Right atrium auricular region (tissue), 2 donors: ENCODE measurements around the gene SCGN. TPM values are rescaled to one million over a fixed set of nuclear protein-coding genes. Genes with fewer than 3 reads are reported as not detected.

Experiments used
- DNase-seq: peaks from one replicate; pipeline ENCODE4 v3.0.0-alpha.2; 2019; ENCODE audit warnings: low spot score
- H3K27ac ChIP-seq, 2 donors: fragments of 200-600 bp; sonication (generic); 1 replicate in 1 of 2; 2 replicates in 1 of 2; pipeline ENCODE4 v1.5.1; 2016 to 2019
- H3K27me3 ChIP-seq, 2 donors: fragments of 200-600 bp; sonication (generic); one replicate each; pipeline versions ENCODE4 v1.5.1 to v1.6.0; 2017 to 2019
- H3K36me3 ChIP-seq: fragments of 200-600 bp; sonication (generic); one replicate; pipeline ENCODE4 v1.5.1; 2016
- H3K4me1 ChIP-seq, 2 donors: fragments of 200-600 bp; sonication (generic); one replicate each; pipeline versions ENCODE4 v1.5.1 to v1.6.0; 2017 to 2019
- H3K4me3 ChIP-seq, 2 donors: fragments of 200-600 bp; sonication (generic); 1 replicate in 1 of 2; 2 replicates in 1 of 2; pipeline ENCODE4 v1.5.1; 2017 to 2019; ENCODE audit warnings: mild to moderate bottlenecking in 1 of 2, moderate library complexity in 1 of 2
- H3K9me3 ChIP-seq, 2 donors: fragments of 200-600 bp; sonication (generic); one replicate each; pipeline ENCODE4 v1.5.1; 2019
- total RNA-seq, 2 donors: library from RNA; depleted of rRNA; stranded (reverse); fragments of >200 nt; gene quantifications; one replicate each; pipeline ENCODE4 v1.1.0, GENCODE V29; 2016
- TF ChIP-seq, protein P1 (sequence below), 2 donors: fragments of 200-600 bp; sonication (generic); IDR thresholded peaks; one replicate each; pipeline ENCODE4 v1.5.1; 2019; ENCODE audit warnings: antibody characterized with exemption in 2 of 2

SCGN gene
- total RNA-seq, 2 donors from 2014 or later: 14.1 to 19.7 TPM

GRCh38 chr6:25645916-25646315 lies 6.1 kb upstream of the SCGN start:
- Histone ChIP-seq H3K36me3 (no peaks in the 10 kb centered on the region), H3K9me3 (peaks cover 0 to 4% of the 10 kb centered on the region in 2 donors), H3K4me1 (no peaks in the 10 kb centered on the region), H3K4me3 (no peak overlapping the region), H3K27ac (no peak overlapping the region), H3K27me3 (no peaks in the 10 kb centered on the region)
- DNase-seq: no peak
- TF ChIP-seq, protein P1, sequence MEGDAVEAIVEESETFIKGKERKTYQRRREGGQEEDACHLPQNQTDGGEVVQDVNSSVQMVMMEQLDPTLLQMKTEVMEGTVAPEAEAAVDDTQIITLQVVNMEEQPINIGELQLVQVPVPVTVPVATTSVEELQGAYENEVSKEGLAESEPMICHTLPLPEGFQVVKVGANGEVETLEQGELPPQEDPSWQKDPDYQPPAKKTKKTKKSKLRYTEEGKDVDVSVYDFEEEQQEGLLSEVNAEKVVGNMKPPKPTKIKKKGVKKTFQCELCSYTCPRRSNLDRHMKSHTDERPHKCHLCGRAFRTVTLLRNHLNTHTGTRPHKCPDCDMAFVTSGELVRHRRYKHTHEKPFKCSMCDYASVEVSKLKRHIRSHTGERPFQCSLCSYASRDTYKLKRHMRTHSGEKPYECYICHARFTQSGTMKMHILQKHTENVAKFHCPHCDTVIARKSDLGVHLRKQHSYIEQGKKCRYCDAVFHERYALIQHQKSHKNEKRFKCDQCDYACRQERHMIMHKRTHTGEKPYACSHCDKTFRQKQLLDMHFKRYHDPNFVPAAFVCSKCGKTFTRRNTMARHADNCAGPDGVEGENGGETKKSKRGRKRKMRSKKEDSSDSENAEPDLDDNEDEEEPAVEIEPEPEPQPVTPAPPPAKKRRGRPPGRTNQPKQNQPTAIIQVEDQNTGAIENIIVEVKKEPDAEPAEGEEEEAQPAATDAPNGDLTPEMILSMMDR (IDR thresholded peaks at IDR 0.05): no peak

GRCh38 chr6:25649611-25650010 lies 2.4 kb upstream of the SCGN start:
- Histone ChIP-seq H3K27me3 (no peaks in the 10 kb centered on the region), H3K27ac (no peak overlapping the region)
- DNase-seq: no peak

GRCh38 chr6:25655723-25656122 lies 3.7 kb downstream of the SCGN start:
- H3K4me3 ChIP-seq: no peak overlapping the region
- H3K36me3 ChIP-seq: no peaks in the 10 kb centered on the region
- no peaks in the 10 kb centered on the region for H3K4me1 ChIP-seq
- H3K27me3 ChIP-seq: no peaks in the 10 kb centered on the region
- H3K27ac ChIP-seq: no peak overlapping the region
- no peak for DNase-seq
- TF ChIP-seq, protein P1 (IDR thresholded peaks at IDR 0.05): no peak
- no peaks in the 10 kb centered on the region for H3K9me3 ChIP-seq

More at GRCh38 chr6:25649611-25650010, 2.4 kb upstream of the SCGN start:
- no peaks in the 10 kb centered on the region for H3K9me3 ChIP-seq
- H3K4me3 ChIP-seq: no peak overlapping the region
- TF ChIP-seq, protein P1 (IDR thresholded peaks at IDR 0.05): no peak
- no peaks in the 10 kb centered on the region for H3K4me1 ChIP-seq
- H3K36me3 ChIP-seq: no peaks in the 10 kb centered on the region

DNA sequence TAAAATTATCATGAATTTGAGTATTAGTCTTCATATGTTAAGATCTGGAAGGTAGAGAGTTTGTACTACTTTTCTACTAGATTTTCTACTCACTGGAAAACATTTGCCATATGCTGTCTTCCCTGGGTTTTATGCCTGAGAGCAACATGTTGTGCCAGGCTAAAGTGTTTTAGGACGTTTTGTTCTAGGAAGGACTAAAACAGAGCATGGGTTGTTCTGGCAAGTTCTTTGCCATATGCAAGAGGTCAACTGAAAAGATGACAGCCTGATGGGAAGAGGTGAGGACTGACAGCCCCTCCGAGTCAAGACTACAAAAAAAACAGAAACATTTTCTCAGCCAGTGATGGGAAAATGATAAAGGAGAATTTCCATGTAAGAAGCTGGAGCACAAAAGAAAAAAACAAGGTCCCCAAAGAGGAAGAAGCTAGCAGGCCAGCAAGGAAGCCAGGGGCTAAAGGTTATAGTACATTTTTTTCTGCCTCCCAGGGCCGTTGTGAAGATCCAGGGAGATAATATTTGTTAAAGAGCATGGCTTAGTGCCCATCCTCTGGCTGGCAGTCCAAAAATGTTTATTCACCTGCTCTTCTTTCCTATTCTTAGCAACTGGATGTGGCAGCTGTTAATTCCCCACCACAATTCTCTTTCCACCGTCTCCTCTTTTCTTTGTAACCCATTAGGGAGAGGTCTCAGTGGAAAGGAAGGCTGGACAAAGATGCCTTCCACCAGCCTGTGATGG lies 7.8 kb downstream of the SCGN start:
- Histone ChIP-seq H3K27ac (no peak overlapping the region), H3K4me3 (no peak overlapping the region), H3K4me1 (no peaks in the 10 kb centered on the region), H3K9me3 (no peaks in the 10 kb centered on the region), H3K27me3 (no peaks in the 10 kb centered on the region), H3K36me3 (no peaks in the 10 kb centered on the region)
- no peak for DNase-seq
- TF ChIP-seq, protein P1 (IDR thresholded peaks at IDR 0.05): no peak

- no peaks in the 10 kb centered on the region for H3K9me3 ChIP-seq
- no peaks in the 10 kb centered on the region for H3K36me3 ChIP-seq
- TF ChIP-seq, protein P1 (IDR thresholded peaks at IDR 0.05): no peak
- no peak overlapping the region for H3K4me3 ChIP-seq
- no peaks in the 10 kb centered on the region for H3K4me1 ChIP-seq
- no peak for DNase-seq
- no peaks in the 10 kb centered on the region for H3K27me3 ChIP-seq
- H3K27ac ChIP-seq: no peak overlapping the region
Measured at GRCh38 chr6:25660512-25660911, 8.5 kb downstream of the SCGN start.
